Suprapubic skin (tissue), 4 donors: ENCODE data around the gene JOSD2. TPM values are rescaled to one million over a fixed set of nuclear protein-coding genes. Genes with fewer than 3 reads are reported as not detected.
"Not testable (repeated sequence)": the region's sequence is repeated elsewhere in the genome, so short reads cannot be mapped to it uniquely, and the experiment has no call there.

Experiments used
- DNase-seq, 2 donors: peaks; one replicate each; pipeline ENCODE4 v3.0.0-alpha.2; 2019; ENCODE audit warnings: low spot score in 2 of 2
- H3K27ac ChIP-seq: fragments of 200-600 bp; sonication (generic); one replicate; pipeline ENCODE4 v1.5.1; 2019
- H3K27me3 ChIP-seq: fragments of 200-600 bp; sonication (generic); one replicate; pipeline ENCODE4 v1.5.1; 2019
- H3K36me3 ChIP-seq: fragments of 200-600 bp; sonication (generic); one replicate; pipeline ENCODE4 v1.5.1; 2019
- H3K4me1 ChIP-seq: fragments of 200-600 bp; sonication (generic); one replicate; pipeline ENCODE4 v1.5.1; 2019
- H3K4me3 ChIP-seq: fragments of 200-600 bp; sonication (generic); one replicate; pipeline ENCODE4 v1.5.1; 2019; ENCODE audit warnings: mild to moderate bottlenecking
- H3K9me3 ChIP-seq: fragments of 200-600 bp; sonication (generic); one replicate; pipeline ENCODE4 v1.5.1; 2019
- CTCF ChIP-seq, 2 donors: fragments of 200-600 bp in 1 of 2; fragments of 450-650 bp in 1 of 2; sonication (generic) in 1 of 2; IDR thresholded peaks; one replicate each; pipeline ENCODE4 v1.5.1; 2016 to 2019; ENCODE audit warnings: antibody characterized with exemption in 2 of 2, mild to moderate bottlenecking in 1 of 2, moderate library complexity in 1 of 2
- EP300 ChIP-seq: sonication (generic); formaldehyde crosslinking; IDR thresholded peaks from one replicate; pipeline ENCODE4 v1.6.1; 2017; ENCODE audit warnings: antibody characterized with exemption
- POLR2A ChIP-seq, 2 donors: fragments of 450-650 bp; IDR thresholded peaks; one replicate each; pipeline ENCODE4 v1.6.1; 2017; ENCODE audit warnings: antibody characterized with exemption in 2 of 2, mild to moderate bottlenecking in 2 of 2, moderate library complexity in 2 of 2
- POLR2AphosphoS5 ChIP-seq, 3 donors: sonication (generic); formaldehyde crosslinking; IDR thresholded peaks; one replicate each; pipeline ENCODE4 v1.6.1; 2017; ENCODE audit warnings: antibody characterized with exemption in 3 of 3
- WGBS: methylation state at CpG from one replicate; pipeline ENCODE4 v1.1.5; 2018; 5-methylcytosine and 5-hydroxymethylcytosine counted together
- total RNA-seq, 4 donors: library from RNA; depleted of rRNA; stranded (reverse); fragments of >200 nt; gene quantifications; one replicate each; pipeline ENCODE4 v1.1.0, GENCODE V29; 2016

The JOSD2 gene
- total RNA-seq, 4 donors from 2014 or later: 9.3 to 31.7 (median 28.7) TPM

- Histone ChIP-seq H3K36me3 (peaks cover 26% of the 10 kb centered on the region), H3K27me3 (no peaks in the 10 kb centered on the region), H3K9me3 (no peaks in the 10 kb centered on the region), H3K4me1 (peaks cover 13% of the 10 kb centered on the region), H3K27ac (peak within 1 kb of the TSS; percentile 81), H3K4me3 (peak within 1 kb of the TSS; percentile 91)
- peak in 2 of 3 donors; percentile 9 to 38 for TF ChIP-seq POLR2AphosphoS5 (IDR thresholded peaks at IDR 0.05)
- TF ChIP-seq POLR2A (IDR thresholded peaks at IDR 0.05): peak; percentile 4 to 46
- TF ChIP-seq EP300: no peak
- WGBS: under 1% methylated on average over 43 of the region's 58 CpGs
- peak; percentile 91 to 93 for DNase-seq
These were observed 34.6 kb downstream of the JOSD2 start, which contains the start of the genes EMC10 and GARIN5A for GRCh38 chr19:50476224-50476906. Gene EMC10, plus strand, starts transcription at chr19:50476507. Its CDS starts 38 bp downstream, at chr19:50476545. Gene GARIN5A, minus strand, starts transcription at chr19:50476848. Its CDS starts 460 bp downstream, at chr19:50476388.

GRCh38 chr19:50475736-50476223 is 35.2 kb downstream of the JOSD2 start:
- Histone ChIP-seq H3K4me3 (peak overlapping the region; percentile 91), H3K4me1 (peaks cover 13% of the 10 kb centered on the region), H3K9me3 (no peaks in the 10 kb centered on the region), H3K27ac (peak overlapping the region; percentile 81), H3K27me3 (no peaks in the 10 kb centered on the region), H3K36me3 (peaks cover 20% of the 10 kb centered on the region)
- TF ChIP-seq POLR2AphosphoS5 (IDR thresholded peaks at IDR 0.05) (peak in 1 of 3 donors; percentile 6), EP300 (no peak), POLR2A (IDR thresholded peaks at IDR 0.05) (no peak), CTCF (IDR thresholded peaks at IDR 0.05) (no peak)
- 77% methylated on average over 26 of the region's 29 CpGs for WGBS
- no peak for DNase-seq

GRCh38 chr19:50475101-50475568 is 35.9 kb downstream of the JOSD2 start:
- no peak overlapping the region for H3K4me3 ChIP-seq
- WGBS: 73% methylated on average over 12 of the region's 12 CpGs

GRCh38 chr19:50473336-50473735 is 37.7 kb downstream of the JOSD2 start:
- H3K27ac ChIP-seq, H3K36me3 ChIP-seq, H3K9me3 ChIP-seq, H3K4me3 ChIP-seq, DNase-seq, H3K27me3 ChIP-seq: not testable (repeated sequence)
- H3K4me1 ChIP-seq: peaks cover 13% of the 10 kb centered on the region
- WGBS: 63% methylated on average over 3 of the region's 3 CpGs

More at GRCh38 chr19:50475101-50475568, 35.9 kb downstream of the JOSD2 start:
- Histone ChIP-seq H3K27ac (no peak overlapping the region), H3K36me3 (peaks cover 13% of the 10 kb centered on the region), H3K9me3 (no peaks in the 10 kb centered on the region), H3K27me3 (no peaks in the 10 kb centered on the region), H3K4me1 (peaks cover 13% of the 10 kb centered on the region)
- TF ChIP-seq EP300: no peak
- TF ChIP-seq CTCF (IDR thresholded peaks at IDR 0.05): no peak
- no peak for TF ChIP-seq POLR2A (IDR thresholded peaks at IDR 0.05)
- no peak for TF ChIP-seq POLR2AphosphoS5 (IDR thresholded peaks at IDR 0.05)
- no peak for DNase-seq

- DNase-seq: no peak
- no peak overlapping the region for H3K27ac ChIP-seq
- no peaks in the 10 kb centered on the region for H3K36me3 ChIP-seq
- H3K9me3 ChIP-seq: no peaks in the 10 kb centered on the region
- 85% methylated on average over 6 of the region's 6 CpGs for WGBS
- H3K4me1 ChIP-seq: peaks cover 5% of the 10 kb centered on the region
- TF ChIP-seq CTCF (IDR thresholded peaks at IDR 0.05) (no peak), POLR2AphosphoS5 (IDR thresholded peaks at IDR 0.05) (no peak), POLR2A (IDR thresholded peaks at IDR 0.05) (no peak), EP300 (no peak)
- no peaks in the 10 kb centered on the region for H3K27me3 ChIP-seq
- no peak overlapping the region for H3K4me3 ChIP-seq
These were observed 42.2 kb downstream of the JOSD2 start for GRCh38 chr19:50468818-50469217.

- WGBS: 84% methylated on average over 18 of the region's 18 CpGs
- Histone ChIP-seq H3K27ac (no peak overlapping the region), H3K9me3 (no peaks in the 10 kb centered on the region), H3K4me1 (peaks cover 5% of the 10 kb centered on the region), H3K4me3 (no peak overlapping the region), H3K27me3 (peaks cover under 1% of the 10 kb centered on the region), H3K36me3 (no peaks in the 10 kb centered on the region)
- DNase-seq: no peak
- TF ChIP-seq EP300: no peak
- TF ChIP-seq POLR2AphosphoS5 (IDR thresholded peaks at IDR 0.05): no peak
- no peak for TF ChIP-seq CTCF (IDR thresholded peaks at IDR 0.05)
- TF ChIP-seq POLR2A (IDR thresholded peaks at IDR 0.05): no peak
These were observed 43.4 kb downstream of the JOSD2 start for GRCh38 chr19:50467566-50467965.
